Kidney tubule cell (primary cell): Measurements from ENCODE around the gene ABHD14A.
A peak's percentile ranks its signal among the peaks of the same experiment; 100 is the strongest.

ENCODE experiments used
- DNase-seq: peaks from one replicate; pipeline ENCODE4 v3.0.0-alpha.2; 2018; ENCODE audit warnings: low spot score

The ABHD14A gene

GRCh38 chr3:51941463-51941797 is 33.4 kb upstream of the ABHD14A start:
- DNase-seq, result no peak

- DNase-seq, result peak; percentile 100
Observed at GRCh38 chr3:51941798-51942602, 32.9 kb upstream of the ABHD14A start, which contains the start of the genes PARP3 and RRP9. TSS of gene PARP3 (plus strand) at chr3:51942363. CDS start at chr3:51943356, 993 bp downstream. TSS of gene RRP9 (minus strand) at chr3:51941904. CDS start at chr3:51941867, 37 bp downstream.

- DNase-seq, result peak; percentile 87
Observed at GRCh38 chr3:51942603-51943450, 32.0 kb upstream of the ABHD14A start.

- no peak for DNase-seq
Observed at GRCh38 chr3:51943451-51944391, 31.1 kb upstream of the ABHD14A start.

- no peak for DNase-seq
Observed at GRCh38 chr3:51944451-51945021, 30.3 kb upstream of the ABHD14A start.

- DNase-seq, result no peak
Observed at GRCh38 chr3:51945031-51945840, 29.6 kb upstream of the ABHD14A start.

- no peak for DNase-seq
Observed at GRCh38 chr3:51945926-51946705, 28.7 kb upstream of the ABHD14A start.

- DNase-seq, result no peak
Observed at GRCh38 chr3:51946796-51947195, 28.1 kb upstream of the ABHD14A start.

- DNase-seq, result no peak
Observed at GRCh38 chr3:51947215-51947900, 27.5 kb upstream of the ABHD14A start.

- DNase-seq, result no peak
Observed at GRCh38 chr3:51948016-51948580, 26.8 kb upstream of the ABHD14A start.

- no peak for DNase-seq
Observed at GRCh38 chr3:51949121-51949520, 25.7 kb upstream of the ABHD14A start.

GRCh38 chr3:51950899-51951298 is 24.0 kb upstream of the ABHD14A start:
- no peak for DNase-seq

GRCh38 chr3:51953445-51953844 is 21.4 kb upstream of the ABHD14A start:
- DNase-seq, result peak; percentile 31

GRCh38 chr3:51954105-51954504 is 20.8 kb upstream of the ABHD14A start:
- DNase-seq, result no peak

- DNase-seq, result no peak
Observed at GRCh38 chr3:51954713-51955112, 20.2 kb upstream of the ABHD14A start.

GRCh38 chr3:51955175-51955892 is 19.5 kb upstream of the ABHD14A start, which contains the start of gene GPR62:
TSS of gene GPR62 (plus strand) at chr3:51955381. CDS start at chr3:51955653, 272 bp downstream.
- DNase-seq, result no peak

GRCh38 chr3:51955893-51956770 is 18.7 kb upstream of the ABHD14A start:
- peak; percentile 35 for DNase-seq
